Measurements from ENCODE around the gene CROCC2.

The CROCC2 gene

GRCh38 chr2:241014764-241015163 is 108.6 kb downstream of the CROCC2 start:
- CTCF ChIA-PET, result no interaction called here

GRCh38 chr2:241015439-241015838 is 109.3 kb downstream of the CROCC2 start:
- no peak for DNase-seq (ENCODE audit: extremely low spot score)
- POLR2A ChIA-PET, result no interaction called here

More at GRCh38 chr2:241014764-241015163, 108.6 kb downstream of the CROCC2 start:
- POLR2A ChIA-PET, result no interaction called here
- DNase-seq (ENCODE audit: extremely low spot score), result no peak
- no peak for TF ChIP-seq NFRKB (IDR thresholded peaks at IDR 0.05)
- no peak for TF ChIP-seq FOXK2 (IDR thresholded peaks at IDR 0.05)
- TF ChIP-seq LEF1 (IDR thresholded peaks at IDR 0.05; ENCODE audit: borderline replicate concordance), result no peak
- no peak for TF ChIP-seq HDGF (IDR thresholded peaks at IDR 0.05; ENCODE audit: borderline replicate concordance)
- no peak for TF ChIP-seq PKNOX1 (IDR thresholded peaks at IDR 0.05)
- TF ChIP-seq BHLHE40 (IDR thresholded peaks at IDR 0.05; ENCODE audit: borderline replicate concordance), result no peak
- TF ChIP-seq SP1 (IDR thresholded peaks at IDR 0.05), result no peak

GRCh38 chr2:241017228-241017940 is 111.2 kb downstream of the CROCC2 start:
- ChIA-PET POLR2A (no interaction called here), CTCF (interaction anchor here (0.6 kb wide), 1 partner anchor 115 kb away, joined by 3 read pairs; no protein-coding TSS in a partner anchor)
- TF ChIP-seq HDGF (IDR thresholded peaks at IDR 0.05; ENCODE audit: borderline replicate concordance), result no peak
- no peak for TF ChIP-seq LEF1 (IDR thresholded peaks at IDR 0.05; ENCODE audit: borderline replicate concordance)
- no peak for TF ChIP-seq SUZ12 (IDR thresholded peaks at IDR 0.05)
- no peak for TF ChIP-seq ELF4 (IDR thresholded peaks at IDR 0.05)
- no peak for TF ChIP-seq L3MBTL2 (conservative IDR thresholded peaks at IDR 0.05)
- no peak for TF ChIP-seq SP1 (IDR thresholded peaks at IDR 0.05)
- TF ChIP-seq FOXK2 (IDR thresholded peaks at IDR 0.05), result no peak
- no peak for TF ChIP-seq PKNOX1 (IDR thresholded peaks at IDR 0.05)
- no peak for TF ChIP-seq CTBP1 (IDR thresholded peaks at IDR 0.05; ENCODE audit: borderline replicate concordance)
- no peak for TF ChIP-seq FOXM1 (IDR thresholded peaks at IDR 0.05; ENCODE audit: borderline replicate concordance)
- no peak for TF ChIP-seq ARNT (IDR thresholded peaks at IDR 0.05)
- TF ChIP-seq TARDBP (IDR thresholded peaks at IDR 0.05), result no peak
- no peak for DNase-seq (ENCODE audit: extremely low spot score)

More at GRCh38 chr2:241015439-241015838, 109.3 kb downstream of the CROCC2 start:
- CTCF ChIA-PET, result no interaction called here
- TF ChIP-seq HDGF (IDR thresholded peaks at IDR 0.05; ENCODE audit: borderline replicate concordance), result no peak
- TF ChIP-seq PKNOX1 (IDR thresholded peaks at IDR 0.05), result no peak
- no peak for TF ChIP-seq FOXK2 (IDR thresholded peaks at IDR 0.05)
- TF ChIP-seq SP1 (IDR thresholded peaks at IDR 0.05), result no peak

- TF ChIP-seq BHLHE40 (IDR thresholded peaks at IDR 0.05; ENCODE audit: borderline replicate concordance) (no peak), NFRKB (IDR thresholded peaks at IDR 0.05) (no peak), FOXA1 (IDR thresholded peaks at IDR 0.05) (no peak), HDGF (IDR thresholded peaks at IDR 0.05; ENCODE audit: borderline replicate concordance) (no peak), FOXK2 (IDR thresholded peaks at IDR 0.05) (no peak), PKNOX1 (IDR thresholded peaks at IDR 0.05) (no peak)
- POLR2A ChIA-PET, result no interaction called here
- DNase-seq (ENCODE audit: extremely low spot score), result no peak
- CTCF ChIA-PET, result no interaction called here
Observed at GRCh38 chr2:241018051-241018891, 112.1 kb downstream of the CROCC2 start.

- TF ChIP-seq SUZ12 (IDR thresholded peaks at IDR 0.05) (no peak), BHLHE40 (IDR thresholded peaks at IDR 0.05; ENCODE audit: borderline replicate concordance) (no peak), L3MBTL2 (conservative IDR thresholded peaks at IDR 0.05) (no peak), FOXA1 (IDR thresholded peaks at IDR 0.05) (no peak), HDGF (IDR thresholded peaks at IDR 0.05; ENCODE audit: borderline replicate concordance) (no peak), NFRKB (IDR thresholded peaks at IDR 0.05) (no peak), ARNT (IDR thresholded peaks at IDR 0.05) (no peak), LEF1 (IDR thresholded peaks at IDR 0.05; ENCODE audit: borderline replicate concordance) (no peak), PKNOX1 (IDR thresholded peaks at IDR 0.05) (no peak), ELF4 (IDR thresholded peaks at IDR 0.05) (no peak), FOXK2 (IDR thresholded peaks at IDR 0.05) (no peak), CTBP1 (IDR thresholded peaks at IDR 0.05; ENCODE audit: borderline replicate concordance) (no peak), ZNF384 (IDR thresholded peaks at IDR 0.05) (no peak), SP1 (IDR thresholded peaks at IDR 0.05) (no peak), FOXM1 (IDR thresholded peaks at IDR 0.05; ENCODE audit: borderline replicate concordance) (no peak), TARDBP (IDR thresholded peaks at IDR 0.05) (no peak)
- DNase-seq (ENCODE audit: extremely low spot score), result no peak
- ChIA-PET POLR2A (no interaction called here), CTCF (no interaction called here)
Observed at GRCh38 chr2:241019441-241020139, 113.5 kb downstream of the CROCC2 start.
